Gastrocnemius medialis (tissue), 4 donors: ENCODE data around the gene MFSD11. TPM values are rescaled to one million over a fixed set of nuclear protein-coding genes. Genes with fewer than 3 reads are reported as not detected.
"Not testable (repeated sequence)": the region's sequence is repeated elsewhere in the genome, so short reads cannot be mapped to it uniquely, and the experiment has no call there.

Experiments
- ATAC-seq, 2 donors: fragments of 150-250 bp; one replicate each; pipeline ENCODE4 v1.9.1; 2016
- DNase-seq, 2 donors: peaks; one replicate each; pipeline ENCODE4 v3.0.0-alpha.2; 2019
- H3K27ac ChIP-seq, 4 donors: fragments of 200-600 bp; sonication (generic); 1 replicate in 1 of 4; 2 replicates in 3 of 4; pipeline ENCODE4 v1.5.1; 2016 to 2018; ENCODE audit warnings: mild to moderate bottlenecking in 2 of 4, moderate library complexity in 1 of 4
- H3K27me3 ChIP-seq, 3 donors: fragments of 200-600 bp; sonication (generic) in 2 of 3; 1 replicate in 1 of 3; 2 replicates in 2 of 3; pipeline versions ENCODE4 v1.5.1 to v1.6.0; 2016 to 2019; ENCODE audit warnings: mild to moderate bottlenecking in 1 of 3, moderate library complexity in 1 of 3
- H3K36me3 ChIP-seq, 2 donors: fragments of 200-600 bp; sonication (generic) in 1 of 2; one replicate each; pipeline ENCODE4 v1.5.1; 2017 to 2018
- H3K4me1 ChIP-seq, 2 donors: fragments of 200-600 bp; sonication (generic) in 1 of 2; one replicate each; pipeline ENCODE4 v1.5.1; 2016 to 2017; ENCODE audit warnings: mild to moderate bottlenecking in 2 of 2
- H3K4me3 ChIP-seq, 4 donors: fragments of 200-600 bp; sonication (generic) in 3 of 4; 1 replicate in 1 of 4; 2 replicates in 3 of 4; pipeline ENCODE4 v1.5.1; 2016 to 2019; ENCODE audit warnings: mild to moderate bottlenecking in 2 of 4
- H3K9me3 ChIP-seq, 3 donors: fragments of 200-600 bp; sonication (generic) in 2 of 3; 1 replicate in 1 of 3; 2 replicates in 2 of 3; pipeline ENCODE4 v1.5.1; 2016 to 2019
- CTCF ChIP-seq, 5 experiments: fragments of 450-650 bp in 3 of 5; fragments of 200-600 bp in 2 of 5; sonication (generic) in 2 of 5; IDR thresholded peaks in 4 of 5; conservative IDR thresholded peaks in 1 of 5; 1 replicate in 4 of 5; 2 replicates in 1 of 5; pipeline ENCODE4 v1.5.1; 2016 to 2019; ENCODE audit warnings: antibody characterized with exemption in 5 of 5, mild to moderate bottlenecking in 3 of 5, moderate library complexity in 3 of 5
- POLR2A ChIP-seq, 2 donors: fragments of 450-650 bp; IDR thresholded peaks; one replicate each; pipeline ENCODE4 v1.6.1; 2017; ENCODE audit warnings: antibody characterized with exemption in 2 of 2, mild to moderate bottlenecking in 2 of 2, moderate library complexity in 2 of 2
- in situ Hi-C, 4 donors: fragments of 200-750 bp; cut with MboI; loops; one replicate each; pipeline versions ENCODE4 v1.15.0 to v1.8.0; 2017; ENCODE audit warnings: low sequenced_read_pairs in 4 of 4
- intact Hi-C: fragments of 100-400 bp; cut with DNase I; formaldehyde crosslinking; loops from one replicate; pipeline ENCODE4 v1.15.1; 2023; ENCODE audit warnings: low total_unique reads
- total RNA-seq, 4 donors: library from RNA; depleted of rRNA; stranded (reverse); fragments of >200 nt; gene quantifications; one replicate each; pipeline versions ENCODE4 v1.1.0 to v1.2.3, GENCODE V29; 2016

MFSD11 gene
- total RNA-seq, 4 donors from 2014 or later, result 14.0 to 24.2 (median 19.5) TPM

- H3K9me3 ChIP-seq, result no peaks in the 10 kb centered on the region
- DNase-seq, result no peak
- in situ Hi-C loops, result loop anchor here in 1 of 4 donors (25.0 kb wide), 1 partner anchor 159 kb away; a partner anchor contains a TSS
- H3K4me3 ChIP-seq, result no peak overlapping the region
- H3K27me3 ChIP-seq, result no peaks in the 10 kb centered on the region
- no peak for ATAC-seq
- intact Hi-C loops, result loop anchor here (10.0 kb wide), 1 partner anchor 937 kb away; the partner anchor contains the start of gene UNK
- no peak overlapping the region for H3K27ac ChIP-seq
- peaks cover 5 to 83% of the 10 kb centered on the region in 2 donors for H3K36me3 ChIP-seq
- no peak for TF ChIP-seq POLR2A (IDR thresholded peaks at IDR 0.05)
- no peak for TF ChIP-seq CTCF (IDR thresholded peaks at IDR 0.05 in 4 of 5, conservative IDR thresholded peaks at IDR 0.05 in 1 of 5)
- H3K4me1 ChIP-seq, result peaks cover 17 to 27% of the 10 kb centered on the region in 2 donors
Observed at GRCh38 chr17:76721463-76721862, 16.5 kb upstream of the MFSD11 start.

GRCh38 chr17:76722279-76722678, 15.6 kb upstream of the MFSD11 start:
- Histone ChIP-seq H3K9me3 (no peaks in the 10 kb centered on the region), H3K27ac (peak overlapping the region in 1 of 4 donors; percentile 2), H3K36me3 (peaks cover 1 to 75% of the 10 kb centered on the region in 2 donors), H3K4me1 (peaks cover 15 to 20% of the 10 kb centered on the region in 2 donors), H3K4me3 (no peak overlapping the region), H3K27me3 (no peaks in the 10 kb centered on the region)
- ATAC-seq, result no peak
- TF ChIP-seq POLR2A (IDR thresholded peaks at IDR 0.05) (no peak), CTCF (IDR thresholded peaks at IDR 0.05 in 4 of 5, conservative IDR thresholded peaks at IDR 0.05 in 1 of 5) (no peak)
- in situ Hi-C loops, result loop anchor here in 1 of 4 donors (25.0 kb wide), 1 partner anchor 160 kb away; a partner anchor contains a TSS
- intact Hi-C loops, result loop anchor here (10.0 kb wide), 1 partner anchor 937 kb away; the partner anchor contains the start of gene UNK
- no peak for DNase-seq

GRCh38 chr17:76722977-76723376, 14.9 kb upstream of the MFSD11 start:
- H3K36me3 ChIP-seq, result peaks cover 0 to 68% of the 10 kb centered on the region in 2 donors
- peaks cover 22 to 27% of the 10 kb centered on the region in 2 donors for H3K4me1 ChIP-seq
- not testable (repeated sequence) for H3K27ac ChIP-seq, DNase-seq, ATAC-seq, H3K4me3 ChIP-seq, H3K27me3 ChIP-seq, H3K9me3 ChIP-seq
- in situ Hi-C loops, result loop anchor here in 1 of 4 donors (25.0 kb wide), 1 partner anchor 161 kb away; a partner anchor contains a TSS
- intact Hi-C loops, result loop anchor here (10.0 kb wide), 1 partner anchor 938 kb away; the partner anchor contains the start of gene UNK

GRCh38 chr17:76723812-76724211, 14.1 kb upstream of the MFSD11 start:
- H3K27me3 ChIP-seq, result no peaks in the 10 kb centered on the region
- peaks cover 0 to 59% of the 10 kb centered on the region in 2 donors for H3K36me3 ChIP-seq
- H3K27ac ChIP-seq, result peak overlapping the region in 3 of 4 donors; percentile 98 to 100 (median 99)
- no peak overlapping the region for H3K4me3 ChIP-seq
- intact Hi-C loops, result loop anchor here (10.0 kb wide), 1 partner anchor 939 kb away; the partner anchor contains the start of gene UNK
- H3K4me1 ChIP-seq, result peaks cover 24 to 29% of the 10 kb centered on the region in 2 donors
- no peak for TF ChIP-seq POLR2A (IDR thresholded peaks at IDR 0.05)
- TF ChIP-seq CTCF (IDR thresholded peaks at IDR 0.05 in 4 of 5, conservative IDR thresholded peaks at IDR 0.05 in 1 of 5), result no peak
- DNase-seq, result no peak
- no peaks in the 10 kb centered on the region for H3K9me3 ChIP-seq
- ATAC-seq, result no peak
- in situ Hi-C loops, result loop anchor here in 1 of 4 donors (25.0 kb wide), 1 partner anchor 162 kb away; a partner anchor contains a TSS

GRCh38 chr17:76725580-76726230, 12.2 kb upstream of the MFSD11 start:
- Histone ChIP-seq H3K9me3 (no peaks in the 10 kb centered on the region), H3K27me3 (no peaks in the 10 kb centered on the region), H3K27ac (peak overlapping the region; percentile 98 to 100 (median 100)), H3K36me3 (peaks cover 0 to 40% of the 10 kb centered on the region in 2 donors), H3K4me3 (peak overlapping the region; percentile 83 to 99 (median 97)), H3K4me1 (peaks cover 27 to 32% of the 10 kb centered on the region in 2 donors)
- peak; percentile 79 to 89 for DNase-seq
- no peak for TF ChIP-seq CTCF (IDR thresholded peaks at IDR 0.05 in 4 of 5, conservative IDR thresholded peaks at IDR 0.05 in 1 of 5)
- TF ChIP-seq POLR2A (IDR thresholded peaks at IDR 0.05), result no peak
- in situ Hi-C loops, result no loop called here
- intact Hi-C loops, result loop anchor here (1.0 to 10.0 kb wide), 2 partner anchors 12 to 941 kb away; partner anchors contain the start of genes SRSF2 and UNK
- ATAC-seq, result peak; percentile 61 to 63
